HepG2 (cell line): ENCODE data around the gene PANK4. TPM values are rescaled to one million over a fixed set of nuclear protein-coding genes. Genes with fewer than 3 reads are reported as not detected.

Experiments used
- ATAC-seq: fragments of 200-7000 bp; cut with Tn5 transposase; 3 replicates; pipeline ENCODE4 v1.9.1; 2020; ENCODE audit warnings: mild to moderate bottlenecking, moderate library complexity
- BruUV-seq: library from RNA; stranded (reverse); fragments of 400-500 nt; replicated peaks from 2 replicates; lab custom pipeline; 2021; lab: Mats Ljungman, UMichigan
- CTCF ChIA-PET: fragments of 300-600 bp; formaldehyde crosslinking; extraction: SDS; loops from one replicate; lab custom pipeline; 2021; ENCODE audit warnings: low total read pairs, inconsistent platforms, low intra/inter-chr PET ratio; lab: Yijun Ruan, JAX
- POLR2A ChIA-PET: fragments of 350-600 bp; sonication (Branson Sonifier 250); formaldehyde crosslinking; loops from one replicate; lab custom pipeline; 2020; ENCODE audit warnings: antibody characterized with exemption, inconsistent platforms; lab: Yijun Ruan, JAX
- DNase-seq: peaks from one replicate; pipeline ENCODE4 v3.0.0-alpha.2; 2015; ENCODE audit warnings: low spot score
- FAIRE-seq: peaks from 3 replicates; lab custom pipeline; 2011; peaks lifted over from hg19 to GRCh38; lab: Jason Lieb, UNC
- H2AFZ ChIP-seq: one replicate; pipeline ENCODE4 v1.6.1; 2011; ENCODE audit warnings: low read length, inconsistent platforms
- H3K27ac ChIP-seq: fragments of 300-600 bp; 3 replicates; pipeline ENCODE4 v1.8.0; 2011; ENCODE audit warnings: mixed run types, mild to moderate bottlenecking, mixed read lengths, low read length, inconsistent platforms; ENCODE audit not compliant: insufficient read depth; ENCODE audit errors: extremely low read length
- H3K27me3 ChIP-seq, 2 experiments: fragments of 200-600 bp in 1 of 2; 2 replicates in 1 of 2; 3 replicates in 1 of 2; pipeline versions ENCODE4 v1.6.0 to v1.8.0; 2011; ENCODE audit warnings: low read length in 2 of 2, mild to moderate bottlenecking in 2 of 2, moderate library complexity in 2 of 2, inconsistent platforms in 1 of 2; ENCODE audit not compliant: insufficient read depth in 2 of 2, control insufficient read depth in 1 of 2
- H3K36me3 ChIP-seq, 2 experiments: fragments of 200-600 bp in 1 of 2; replicated peaks in 1 of 2; 2 replicates in 1 of 2; 3 replicates in 1 of 2; pipeline versions ENCODE4 v1.5.1 to v1.8.0; 2011; ENCODE audit warnings: low read length in 2 of 2, inconsistent platforms in 1 of 2; ENCODE audit not compliant: insufficient read depth in 2 of 2, control insufficient read depth in 1 of 2
- H3K4me1 ChIP-seq: 2 replicates; pipeline ENCODE4 v1.5.1; 2012; ENCODE audit warnings: low read length, inconsistent platforms; ENCODE audit not compliant: insufficient read depth
- H3K4me2 ChIP-seq: 2 replicates; pipeline ENCODE4 v1.6.0; 2011; ENCODE audit warnings: low read depth, low read length, inconsistent platforms
- H3K4me3 ChIP-seq, 3 experiments: fragments of 200-600 bp in 1 of 3; sonication (generic), shearing (Covaris generic) in 1 of 3; replicated peaks in 1 of 3; 2 replicates each; pipeline ENCODE4 v1.5.1; 2011 to 2016; ENCODE audit warnings: low read length in 3 of 3, inconsistent platforms in 2 of 3, low read depth in 2 of 3, mild to moderate bottlenecking in 2 of 3, control low read depth in 1 of 3, mixed read lengths in 1 of 3; ENCODE audit not compliant: insufficient read depth in 1 of 3
- H3K79me2 ChIP-seq: one replicate; pipeline ENCODE4 v1.6.1; 2011; ENCODE audit warnings: low read length, inconsistent platforms; ENCODE audit not compliant: insufficient read depth
- H3K9ac ChIP-seq: 2 replicates; pipeline ENCODE4 v1.6.0; 2011; ENCODE audit warnings: mild to moderate bottlenecking, low read depth, low read length, inconsistent platforms; ENCODE audit not compliant: insufficient read depth
- H3K9me3 ChIP-seq: 2 replicates; pipeline ENCODE4 v1.5.1; 2012; ENCODE audit warnings: mild to moderate bottlenecking, low read length
- H4K20me1 ChIP-seq: 2 replicates; pipeline ENCODE4 v1.6.0; 2011; ENCODE audit warnings: inconsistent platforms, mild to moderate bottlenecking, low read length, moderate library complexity; ENCODE audit not compliant: insufficient read depth
- AGO2 ChIP-seq: fragments of 200-400 bp; formaldehyde crosslinking; optimal IDR thresholded peaks from 2 replicates; pipeline ENCODE3; 2017; ENCODE audit warnings: mild to moderate bottlenecking, low read depth, low read length, moderate library complexity
- HMG20B ChIP-seq: conservative IDR thresholded peaks from 2 replicates; pipeline ENCODE4 v1.6.1; 2016; ENCODE audit warnings: missing genetic modification reagents, missing compliant biosample characterization
- NFIB ChIP-seq: sonication (generic); formaldehyde crosslinking; IDR thresholded peaks from 2 replicates; pipeline ENCODE4 v1.9.0; 2021; ENCODE audit warnings: missing genetic modification reagents, mild to moderate bottlenecking, borderline replicate concordance
- RBFOX2 ChIP-seq: fragments of 200-400 bp; formaldehyde crosslinking; IDR thresholded peaks from 2 replicates; pipeline ENCODE4 v1.6.1; 2017; ENCODE audit warnings: low read depth, mild to moderate bottlenecking, low read length
- TEAD3 ChIP-seq: optimal IDR thresholded peaks from 2 replicates; pipeline ENCODE3; 2016; ENCODE audit warnings: borderline replicate concordance
- ZNF124 ChIP-seq: sonication (generic); formaldehyde crosslinking; IDR thresholded peaks from 2 replicates; pipeline ENCODE4 v1.4.0; 2020; ENCODE audit warnings: missing genetic modification reagents
- ZNF234 ChIP-seq: sonication (generic); formaldehyde crosslinking; conservative IDR thresholded peaks from 2 replicates; pipeline ENCODE4 v1.5.1; 2020; ENCODE audit warnings: mild to moderate bottlenecking, missing genetic modification reagents
- ZNF598 ChIP-seq: sonication (generic); formaldehyde crosslinking; IDR thresholded peaks from 2 replicates; pipeline ENCODE4 v1.5.1; 2020; ENCODE audit warnings: mild to moderate bottlenecking, missing genetic modification reagents, borderline replicate concordance
- ZNF850 ChIP-seq: sonication (generic); formaldehyde crosslinking; conservative IDR thresholded peaks from 2 replicates; pipeline ENCODE4 v1.9.0; 2021; ENCODE audit warnings: mild to moderate bottlenecking, missing genetic modification reagents
- WGBS: methylation state at CpG from one replicate; pipeline ENCODE4 v1.1.6; 2017; ENCODE audit warnings: low lambda C conversion rate; 5-methylcytosine and 5-hydroxymethylcytosine counted together
- in situ Hi-C: cut with HindIII; loops from 2 replicates; pipeline ENCODE4 v1.10.0; 2017; ENCODE audit warnings: low pct_unique_long_range_greater_than_20kb; ENCODE audit not compliant: extremely low pct_ligation_motif_present
- intact Hi-C: fragments of 100-400 bp; cut with micrococcal nuclease; formaldehyde crosslinking; loops from one replicate; pipeline ENCODE4 v1.10.0; 2022; ENCODE audit not compliant: unreplicated experiment
- polyA plus RNA-seq, 8 experiments: library from polyadenylated mRNA; depleted of rRNA in 3 of 8; stranded (reverse) in 7 of 8; unstranded in 1 of 8; fragments of >200 nt; fragmentation: Illumina TruSeq in 4 of 8; extraction: Trizol in 4 of 8; gene quantifications; 2 replicates each; pipeline versions ENCODE4 v1.2.1 to v1.2.3, GENCODE V29; 2011 to 2016; ENCODE audit warnings: low read depth in 4 of 8, missing spikeins in 1 of 8, mixed read lengths in 1 of 8; ENCODE audit not compliant: insufficient read depth in 1 of 8
- total RNA-seq, 5 experiments: library from RNA; depleted of rRNA; stranded (reverse); fragments of >200 nt; fragmentation: Illumina TruSeq; extraction: Trizol; gene quantifications; 2 replicates each; pipeline ENCODE4 v1.2.3, GENCODE V29; 2016; ENCODE audit warnings: low read depth in 1 of 5
- TF ChIP-seq, protein P1 (sequence below): sonication (generic); formaldehyde crosslinking; IDR thresholded peaks from one replicate; pipeline ENCODE4 v1.5.1; 2020; ENCODE audit warnings: mild to moderate bottlenecking, missing genetic modification reagents; ENCODE audit errors: not compliant biosample characterization
- TF ChIP-seq, protein P2 (sequence below): sonication (generic); formaldehyde crosslinking; IDR thresholded peaks from 2 replicates; pipeline ENCODE4 v1.4.0; 2020; ENCODE audit warnings: missing genetic modification reagents

Gene PANK4
- total and polyA plus RNA-seq, 2 of the 13 experiments (the other 11 are each of a cell fraction or from before 2014, with no cell fraction given): 17.4 to 19.3 TPM

DNA sequence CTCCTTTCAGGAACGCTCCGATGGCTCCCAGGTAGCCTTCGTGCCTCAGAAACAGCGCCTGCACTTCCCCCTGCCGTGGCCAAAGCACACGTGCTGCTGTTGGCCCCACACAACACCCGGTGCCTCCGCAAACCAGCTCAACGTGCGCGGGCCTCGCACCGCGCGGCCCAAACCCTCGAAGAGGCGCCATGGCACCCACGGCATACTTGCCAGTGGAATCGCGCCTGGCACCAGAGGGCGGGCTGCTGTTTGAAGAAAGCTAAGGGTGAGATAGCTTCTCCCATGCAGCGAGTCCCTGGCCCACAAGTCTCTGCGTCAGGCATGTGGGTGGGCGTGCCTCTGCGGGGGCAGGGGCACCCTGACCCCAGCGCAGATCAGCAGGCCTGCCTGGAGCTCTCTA is 7.9 kb downstream of the PANK4 start (continued):
- TF ChIP-seq, protein P1, sequence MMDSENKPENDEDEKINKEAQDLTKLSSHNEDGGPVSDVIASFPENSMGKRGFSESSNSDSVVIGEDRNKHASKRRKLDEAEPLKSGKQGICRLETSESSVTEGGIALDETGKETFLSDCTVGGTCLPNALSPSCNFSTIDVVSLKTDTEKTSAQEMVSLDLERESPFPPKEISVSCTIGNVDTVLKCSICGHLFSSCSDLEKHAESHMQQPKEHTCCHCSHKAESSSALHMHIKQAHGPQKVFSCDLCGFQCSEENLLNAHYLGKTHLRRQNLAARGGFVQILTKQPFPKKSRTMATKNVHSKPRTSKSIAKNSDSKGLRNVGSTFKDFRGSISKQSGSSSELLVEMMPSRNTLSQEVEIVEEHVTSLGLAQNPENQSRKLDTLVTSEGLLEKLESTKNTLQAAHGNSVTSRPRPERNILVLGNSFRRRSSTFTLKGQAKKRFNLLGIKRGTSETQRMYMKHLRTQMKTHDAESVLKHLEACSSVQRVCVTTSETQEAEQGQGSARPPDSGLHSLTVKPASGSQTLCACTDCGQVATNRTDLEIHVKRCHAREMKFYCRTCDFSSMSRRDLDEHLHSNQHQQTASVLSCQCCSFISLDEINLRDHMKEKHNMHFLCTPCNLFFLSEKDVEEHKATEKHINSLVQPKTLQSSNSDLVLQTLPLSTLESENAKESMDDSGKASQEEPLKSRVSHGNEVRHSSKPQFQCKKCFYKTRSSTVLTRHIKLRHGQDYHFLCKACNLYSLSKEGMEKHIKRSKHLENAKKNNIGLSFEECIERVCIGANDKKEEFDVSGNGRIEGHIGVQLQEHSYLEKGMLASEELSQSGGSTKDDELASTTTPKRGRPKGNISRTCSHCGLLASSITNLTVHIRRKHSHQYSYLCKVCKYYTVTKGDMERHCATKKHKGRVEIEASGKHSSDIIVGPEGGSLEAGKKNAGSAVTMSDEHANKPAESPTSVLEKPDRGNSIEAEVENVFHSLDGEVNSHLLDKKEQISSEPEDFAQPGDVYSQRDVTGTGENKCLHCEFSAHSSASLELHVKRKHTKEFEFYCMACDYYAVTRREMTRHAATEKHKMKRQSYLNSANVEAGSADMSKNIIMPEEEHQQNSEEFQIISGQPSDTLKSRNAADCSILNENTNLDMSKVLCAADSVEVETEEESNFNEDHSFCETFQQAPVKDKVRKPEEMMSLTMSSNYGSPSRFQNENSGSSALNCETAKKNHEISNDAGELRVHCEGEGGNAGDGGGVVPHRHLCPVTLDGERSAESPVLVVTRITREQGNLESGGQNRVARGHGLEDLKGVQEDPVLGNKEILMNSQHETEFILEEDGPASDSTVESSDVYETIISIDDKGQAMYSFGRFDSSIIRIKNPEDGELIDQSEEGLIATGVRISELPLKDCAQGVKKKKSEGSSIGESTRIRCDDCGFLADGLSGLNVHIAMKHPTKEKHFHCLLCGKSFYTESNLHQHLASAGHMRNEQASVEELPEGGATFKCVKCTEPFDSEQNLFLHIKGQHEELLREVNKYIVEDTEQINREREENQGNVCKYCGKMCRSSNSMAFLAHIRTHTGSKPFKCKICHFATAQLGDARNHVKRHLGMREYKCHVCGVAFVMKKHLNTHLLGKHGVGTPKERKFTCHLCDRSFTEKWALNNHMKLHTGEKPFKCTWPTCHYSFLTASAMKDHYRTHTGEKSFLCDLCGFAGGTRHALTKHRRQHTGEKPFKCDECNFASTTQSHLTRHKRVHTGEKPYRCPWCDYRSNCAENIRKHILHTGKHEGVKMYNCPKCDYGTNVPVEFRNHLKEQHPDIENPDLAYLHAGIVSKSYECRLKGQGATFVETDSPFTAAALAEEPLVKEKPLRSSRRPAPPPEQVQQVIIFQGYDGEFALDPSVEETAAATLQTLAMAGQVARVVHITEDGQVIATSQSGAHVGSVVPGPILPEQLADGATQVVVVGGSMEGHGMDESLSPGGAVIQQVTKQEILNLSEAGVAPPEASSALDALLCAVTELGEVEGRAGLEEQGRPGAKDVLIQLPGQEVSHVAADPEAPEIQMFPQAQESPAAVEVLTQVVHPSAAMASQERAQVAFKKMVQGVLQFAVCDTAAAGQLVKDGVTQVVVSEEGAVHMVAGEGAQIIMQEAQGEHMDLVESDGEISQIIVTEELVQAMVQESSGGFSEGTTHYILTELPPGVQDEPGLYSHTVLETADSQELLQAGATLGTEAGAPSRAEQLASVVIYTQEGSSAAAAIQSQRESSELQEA (CRISPR knock-in tag): no peak
- peak; percentile 64 for TF ChIP-seq AGO2
- peak; percentile 48; the same call in 1 of the 2 replicates for TF ChIP-seq RBFOX2

DNA sequence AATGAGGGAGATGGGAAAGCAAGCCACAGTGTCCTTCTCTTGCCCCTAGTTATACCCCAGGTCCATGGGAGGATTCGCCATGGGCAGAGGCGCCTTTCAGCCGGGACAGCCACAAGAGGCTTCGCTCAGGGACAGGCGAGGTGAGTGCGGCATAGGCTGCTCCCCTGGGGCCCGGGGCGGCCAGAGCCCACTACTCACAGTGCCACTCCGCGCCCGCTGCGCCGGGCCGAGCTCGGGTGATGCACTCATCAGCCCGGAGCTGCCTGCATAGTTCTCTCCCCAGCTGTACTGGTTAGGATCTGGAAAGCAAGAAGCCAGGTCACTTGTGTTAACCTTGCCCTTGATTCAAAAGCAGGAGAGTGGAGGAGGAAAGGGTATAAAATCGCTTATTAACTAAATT is 8.4 kb downstream of the PANK4 start:
- 96% methylated on average over 11 of the region's 17 CpGs for WGBS
- no peak for FAIRE-seq
- POLR2A ChIA-PET: no interaction called here
- TF ChIP-seq, protein P2, sequence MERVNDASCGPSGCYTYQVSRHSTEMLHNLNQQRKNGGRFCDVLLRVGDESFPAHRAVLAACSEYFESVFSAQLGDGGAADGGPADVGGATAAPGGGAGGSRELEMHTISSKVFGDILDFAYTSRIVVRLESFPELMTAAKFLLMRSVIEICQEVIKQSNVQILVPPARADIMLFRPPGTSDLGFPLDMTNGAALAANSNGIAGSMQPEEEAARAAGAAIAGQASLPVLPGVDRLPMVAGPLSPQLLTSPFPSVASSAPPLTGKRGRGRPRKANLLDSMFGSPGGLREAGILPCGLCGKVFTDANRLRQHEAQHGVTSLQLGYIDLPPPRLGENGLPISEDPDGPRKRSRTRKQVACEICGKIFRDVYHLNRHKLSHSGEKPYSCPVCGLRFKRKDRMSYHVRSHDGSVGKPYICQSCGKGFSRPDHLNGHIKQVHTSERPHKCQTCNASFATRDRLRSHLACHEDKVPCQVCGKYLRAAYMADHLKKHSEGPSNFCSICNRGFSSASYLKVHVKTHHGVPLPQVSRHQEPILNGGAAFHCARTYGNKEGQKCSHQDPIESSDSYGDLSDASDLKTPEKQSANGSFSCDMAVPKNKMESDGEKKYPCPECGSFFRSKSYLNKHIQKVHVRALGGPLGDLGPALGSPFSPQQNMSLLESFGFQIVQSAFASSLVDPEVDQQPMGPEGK (CRISPR knock-in tag): no peak
- no peak for TF ChIP-seq ZNF598 (CRISPR knock-in tag)
- TF ChIP-seq NFIB (CRISPR knock-in tag): no peak
- TF ChIP-seq HMG20B (CRISPR knock-in tag): no peak
- TF ChIP-seq ZNF124 (CRISPR knock-in tag): no peak
- TF ChIP-seq ZNF850 (CRISPR knock-in tag): no peak
- no peak for TF ChIP-seq ZNF234
- no peak for TF ChIP-seq TEAD3 (CRISPR knock-in tag)

More for the DNA sequence above, 8.4 kb downstream of the PANK4 start:
- intact Hi-C loops: no loop called here
- DNase-seq (no peak), ATAC-seq (no peak)
- H2AFZ ChIP-seq: no peak overlapping the region
- H4K20me1 ChIP-seq: peaks cover 11% of the 10 kb centered on the region; the same call in 1 of the 2 replicates
- H3K4me1 ChIP-seq: peaks cover 11% of the 10 kb centered on the region
- no peaks in the 10 kb centered on the region for H3K27me3 ChIP-seq
- H3K9me3 ChIP-seq: no peaks in the 10 kb centered on the region
- peaks cover 25 to 74% of the 10 kb centered on the region in 2 experiments; a peak in 4 of 5 replicates for H3K36me3 ChIP-seq
- H3K27ac ChIP-seq: no peak overlapping the region
- CTCF ChIA-PET: no interaction called here
- no peak overlapping the region for H3K4me2 ChIP-seq
- in situ Hi-C loops: loop anchor here (25.0 kb wide), 1 partner anchor 331 kb away; the partner anchor contains the start of gene FAAP20
- no peak overlapping the region for H3K9ac ChIP-seq
- no peak overlapping the region for H3K4me3 ChIP-seq
- no TSS peak for BruUV-seq
- H3K79me2 ChIP-seq: peaks cover 5% of the 10 kb centered on the region
